ENCODE measurements around the gene TMEM147.

TMEM147 gene

GRCh38 chr19:35582760-35583159 is 37.3 kb downstream of the TMEM147 start:
- Histone ChIP-seq H3K36me3 (ENCODE audit: insufficient read depth, low read length) (no peaks in the 10 kb centered on the region), H3K9me3 (ENCODE audit: insufficient read depth, low read length, severe bottlenecking) (no peaks in the 10 kb centered on the region), H3K4me1 (ENCODE audit: insufficient read depth, low read length) (no peaks in the 10 kb centered on the region), H3K27ac (ENCODE audit: low read length) (no peak overlapping the region), H4K20me1 (ENCODE audit: insufficient read depth, low read length) (no peaks in the 10 kb centered on the region), H2AFZ (ENCODE audit: low read depth, low read length) (no peak overlapping the region), H3K27me3 (ENCODE audit: insufficient read depth, low read length, poor library complexity) (no peaks in the 10 kb centered on the region), H3K4me3 (ENCODE audit: low read depth in 1 of 2, low read length in 2 of 2) (no peak overlapping the region), H3K79me2 (ENCODE audit: insufficient read depth, low read length) (no peaks in the 10 kb centered on the region), H3K4me2 (ENCODE audit: insufficient read depth, low read length) (no peak overlapping the region), H3K9ac (ENCODE audit: low read depth, low read length) (no peak overlapping the region)
- ATAC-seq (ENCODE audit: insufficient read depth, low read depth) (no peak), DNase-seq (no peak)
- TF ChIP-seq, protein P1, sequence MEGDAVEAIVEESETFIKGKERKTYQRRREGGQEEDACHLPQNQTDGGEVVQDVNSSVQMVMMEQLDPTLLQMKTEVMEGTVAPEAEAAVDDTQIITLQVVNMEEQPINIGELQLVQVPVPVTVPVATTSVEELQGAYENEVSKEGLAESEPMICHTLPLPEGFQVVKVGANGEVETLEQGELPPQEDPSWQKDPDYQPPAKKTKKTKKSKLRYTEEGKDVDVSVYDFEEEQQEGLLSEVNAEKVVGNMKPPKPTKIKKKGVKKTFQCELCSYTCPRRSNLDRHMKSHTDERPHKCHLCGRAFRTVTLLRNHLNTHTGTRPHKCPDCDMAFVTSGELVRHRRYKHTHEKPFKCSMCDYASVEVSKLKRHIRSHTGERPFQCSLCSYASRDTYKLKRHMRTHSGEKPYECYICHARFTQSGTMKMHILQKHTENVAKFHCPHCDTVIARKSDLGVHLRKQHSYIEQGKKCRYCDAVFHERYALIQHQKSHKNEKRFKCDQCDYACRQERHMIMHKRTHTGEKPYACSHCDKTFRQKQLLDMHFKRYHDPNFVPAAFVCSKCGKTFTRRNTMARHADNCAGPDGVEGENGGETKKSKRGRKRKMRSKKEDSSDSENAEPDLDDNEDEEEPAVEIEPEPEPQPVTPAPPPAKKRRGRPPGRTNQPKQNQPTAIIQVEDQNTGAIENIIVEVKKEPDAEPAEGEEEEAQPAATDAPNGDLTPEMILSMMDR (IDR thresholded peaks at IDR 0.05; ENCODE audit: borderline replicate concordance, extremely low read depth, low read length, poor library complexity, severe bottlenecking): no peak
- no peak for TF ChIP-seq EZH2 (IDR thresholded peaks at IDR 0.05; ENCODE audit: borderline replicate concordance, low read depth, low read length, severe bottlenecking)

DNA sequence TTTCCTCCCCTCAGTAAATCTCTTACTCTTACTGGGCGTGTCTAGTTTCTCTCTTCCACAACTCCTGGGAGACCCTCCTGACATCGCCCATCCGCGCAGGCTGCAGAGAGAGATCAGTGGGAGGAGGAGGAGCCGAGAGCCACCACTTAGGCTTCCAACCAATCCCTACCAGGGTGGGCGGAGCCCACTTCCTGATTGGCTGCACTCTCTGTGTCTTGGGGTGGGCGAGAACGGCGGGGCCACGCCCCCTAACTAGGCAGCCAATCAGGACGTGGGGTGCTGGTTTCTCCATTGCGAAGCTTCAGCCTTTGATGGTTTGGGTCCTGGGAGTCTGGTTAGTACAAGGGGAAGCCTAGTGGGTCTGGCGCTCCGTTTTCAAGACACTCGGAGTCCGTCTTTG is 40.4 kb downstream of the TMEM147 start, which contains the start of gene PMIS2:
Gene PMIS2 (plus strand): TSS at position 326 of the 400 bp plus-strand sequence. CDS start 87 bp downstream, outside the sequence.
- TF ChIP-seq, protein P1 (IDR thresholded peaks at IDR 0.05; ENCODE audit: borderline replicate concordance, extremely low read depth, low read length, poor library complexity, severe bottlenecking): no peak
- TF ChIP-seq EZH2 (IDR thresholded peaks at IDR 0.05; ENCODE audit: borderline replicate concordance, low read depth, low read length, severe bottlenecking): no peak
- no peaks in the 10 kb centered on the region for H3K9me3 ChIP-seq (ENCODE audit: insufficient read depth, low read length, severe bottlenecking)
- no peak within 1 kb of the TSS for H3K27ac ChIP-seq (ENCODE audit: low read length)
- H3K27me3 ChIP-seq (ENCODE audit: insufficient read depth, low read length, poor library complexity): no peaks in the 10 kb centered on the region
- H3K4me2 ChIP-seq (ENCODE audit: insufficient read depth, low read length): no peak within 1 kb of the TSS
- ATAC-seq (ENCODE audit: insufficient read depth, low read depth) (peak; percentile 68), DNase-seq (peak; percentile 42)
- H2AFZ ChIP-seq (ENCODE audit: low read depth, low read length): no peak within 1 kb of the TSS
- no peaks in the 10 kb centered on the region for H4K20me1 ChIP-seq (ENCODE audit: insufficient read depth, low read length)
- H3K36me3 ChIP-seq (ENCODE audit: insufficient read depth, low read length): no peaks in the 10 kb centered on the region
- no peak within 1 kb of the TSS for H3K4me3 ChIP-seq (ENCODE audit: low read depth in 1 of 2, low read length in 2 of 2)
- H3K79me2 ChIP-seq (ENCODE audit: insufficient read depth, low read length): no peaks in the 10 kb centered on the region
- no peaks in the 10 kb centered on the region for H3K4me1 ChIP-seq (ENCODE audit: insufficient read depth, low read length)
- H3K9ac ChIP-seq (ENCODE audit: low read depth, low read length): no peak within 1 kb of the TSS

DNA sequence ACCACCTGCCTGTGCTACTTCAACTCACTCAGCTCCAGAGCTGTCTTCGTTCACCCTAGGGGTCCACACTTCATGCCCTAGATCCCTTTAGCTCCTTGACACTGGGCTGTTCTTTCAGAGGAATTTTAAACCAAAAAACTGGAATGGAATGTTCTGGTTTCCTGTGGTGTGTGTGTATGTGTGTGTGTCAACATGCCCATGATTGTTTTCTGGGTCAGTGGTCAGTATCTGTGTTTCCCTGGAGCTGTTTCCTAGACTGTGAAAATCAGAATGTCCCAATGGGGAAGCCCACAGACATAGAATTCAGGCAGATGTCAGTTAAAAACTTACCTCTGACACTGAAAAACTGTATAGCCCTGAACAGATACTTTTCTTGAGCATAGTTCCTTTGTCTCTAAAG is 41.9 kb downstream of the TMEM147 start:
- no peak overlapping the region for H3K9ac ChIP-seq (ENCODE audit: low read depth, low read length)
- no peak for TF ChIP-seq EZH2 (IDR thresholded peaks at IDR 0.05; ENCODE audit: borderline replicate concordance, low read depth, low read length, severe bottlenecking)
- TF ChIP-seq, protein P1 (IDR thresholded peaks at IDR 0.05; ENCODE audit: borderline replicate concordance, extremely low read depth, low read length, poor library complexity, severe bottlenecking): no peak
- no peaks in the 10 kb centered on the region for H3K9me3 ChIP-seq (ENCODE audit: insufficient read depth, low read length, severe bottlenecking)
- no peaks in the 10 kb centered on the region for H3K27me3 ChIP-seq (ENCODE audit: insufficient read depth, low read length, poor library complexity)
- DNase-seq (no peak), ATAC-seq (ENCODE audit: insufficient read depth, low read depth) (no peak)
- H3K4me1 ChIP-seq (ENCODE audit: insufficient read depth, low read length): no peaks in the 10 kb centered on the region
- no peak overlapping the region for H3K4me2 ChIP-seq (ENCODE audit: insufficient read depth, low read length)
- H3K4me3 ChIP-seq (ENCODE audit: low read depth in 1 of 2, low read length in 2 of 2): no peak overlapping the region
- no peak overlapping the region for H2AFZ ChIP-seq (ENCODE audit: low read depth, low read length)
- H3K27ac ChIP-seq (ENCODE audit: low read length): no peak overlapping the region
- no peaks in the 10 kb centered on the region for H3K79me2 ChIP-seq (ENCODE audit: insufficient read depth, low read length)
- H3K36me3 ChIP-seq (ENCODE audit: insufficient read depth, low read length): no peaks in the 10 kb centered on the region
- H4K20me1 ChIP-seq (ENCODE audit: insufficient read depth, low read length): no peaks in the 10 kb centered on the region

DNA sequence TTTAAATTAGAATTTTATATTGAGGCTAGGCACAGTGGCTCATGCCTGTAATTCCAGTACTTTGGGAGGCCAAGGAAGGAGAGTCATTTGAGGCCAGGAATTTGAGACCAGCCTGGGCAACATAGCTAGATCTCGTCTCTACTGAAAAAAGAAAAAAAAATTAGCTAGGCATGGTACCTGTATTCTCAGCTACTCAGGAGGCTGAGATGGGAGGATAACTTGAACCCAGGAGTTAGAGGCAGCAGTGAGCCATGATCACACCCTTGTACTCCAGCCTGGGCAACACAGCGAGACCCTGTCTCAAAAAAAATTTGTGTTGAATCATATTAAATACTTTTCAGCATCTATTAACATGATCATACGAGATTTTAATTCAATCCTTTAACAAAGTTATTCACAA is 45.4 kb downstream of the TMEM147 start:
- Histone ChIP-seq H3K4me3 (ENCODE audit: low read depth in 1 of 2, low read length in 2 of 2) (no peak overlapping the region), H3K9ac (ENCODE audit: low read depth, low read length) (no peak overlapping the region), H4K20me1 (ENCODE audit: insufficient read depth, low read length) (no peaks in the 10 kb centered on the region), H3K4me2 (ENCODE audit: insufficient read depth, low read length) (no peak overlapping the region), H3K9me3 (ENCODE audit: insufficient read depth, low read length, severe bottlenecking) (no peaks in the 10 kb centered on the region), H3K36me3 (ENCODE audit: insufficient read depth, low read length) (no peaks in the 10 kb centered on the region), H3K4me1 (ENCODE audit: insufficient read depth, low read length) (no peaks in the 10 kb centered on the region), H2AFZ (ENCODE audit: low read depth, low read length) (no peak overlapping the region), H3K27me3 (ENCODE audit: insufficient read depth, low read length, poor library complexity) (no peaks in the 10 kb centered on the region), H3K27ac (ENCODE audit: low read length) (no peak overlapping the region), H3K79me2 (ENCODE audit: insufficient read depth, low read length) (no peaks in the 10 kb centered on the region)
- TF ChIP-seq, protein P1 (IDR thresholded peaks at IDR 0.05; ENCODE audit: borderline replicate concordance, extremely low read depth, low read length, poor library complexity, severe bottlenecking): no peak
- no peak for DNase-seq
- ATAC-seq (ENCODE audit: insufficient read depth, low read depth): no peak

All from DND-41 (cell line).